Globus pallidus (tissue), 1 donor: ENCODE results near the gene DZIP1L.

Source experiments
- DNase-seq: peaks from one replicate; pipeline ENCODE4 v3.0.0-alpha.2; 2015; ENCODE audit warnings: low spot score

Gene DZIP1L

DNA sequence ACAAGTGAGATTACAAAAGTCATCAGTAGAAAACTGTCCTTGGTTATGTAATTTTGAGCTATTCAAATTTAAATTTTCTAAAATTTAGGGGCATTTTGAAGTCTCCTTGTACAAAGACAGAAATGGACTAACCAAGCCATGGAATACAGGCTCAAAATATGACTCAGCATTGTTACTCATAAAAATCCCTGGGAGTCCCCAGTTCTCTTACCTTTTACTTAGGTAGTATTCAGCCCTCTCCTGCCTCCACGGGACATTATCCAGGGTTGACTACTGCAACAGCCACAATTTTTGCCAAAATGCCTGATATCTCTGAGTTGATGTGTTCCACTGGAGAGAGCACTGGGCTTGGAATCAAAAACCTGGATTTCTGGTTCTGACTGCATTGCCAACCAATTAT is 80.5 kb downstream of the DZIP1L start:
- DNase-seq = no peak

DNA sequence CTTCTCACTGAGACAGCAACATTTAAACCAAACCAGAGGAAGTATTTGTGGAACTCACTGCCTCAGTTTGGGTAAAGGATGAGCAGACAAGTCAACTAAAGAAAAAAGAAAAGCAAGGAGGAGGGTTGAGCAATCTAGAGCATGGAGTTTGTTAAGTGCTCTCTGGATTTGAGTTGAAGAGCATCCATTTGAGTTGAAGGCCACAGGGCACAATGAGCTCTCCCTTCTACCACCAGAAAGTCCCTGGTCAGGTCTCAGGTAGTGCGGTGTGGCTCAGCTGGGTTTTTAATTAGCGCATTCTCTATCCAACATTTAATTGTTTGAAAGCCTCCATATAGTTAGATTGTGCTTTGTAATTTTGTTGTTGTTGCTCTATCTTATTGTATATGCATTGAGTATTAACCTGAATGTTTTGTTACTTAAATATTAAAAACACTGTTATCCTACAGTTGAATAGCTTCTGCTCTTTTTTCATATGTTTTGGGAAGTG is 82.2 kb downstream of the DZIP1L start:
- no peak for DNase-seq

GRCh38 chr3:138032567-138032966 is 82.8 kb downstream of the DZIP1L start:
- DNase-seq = no peak

DNA sequence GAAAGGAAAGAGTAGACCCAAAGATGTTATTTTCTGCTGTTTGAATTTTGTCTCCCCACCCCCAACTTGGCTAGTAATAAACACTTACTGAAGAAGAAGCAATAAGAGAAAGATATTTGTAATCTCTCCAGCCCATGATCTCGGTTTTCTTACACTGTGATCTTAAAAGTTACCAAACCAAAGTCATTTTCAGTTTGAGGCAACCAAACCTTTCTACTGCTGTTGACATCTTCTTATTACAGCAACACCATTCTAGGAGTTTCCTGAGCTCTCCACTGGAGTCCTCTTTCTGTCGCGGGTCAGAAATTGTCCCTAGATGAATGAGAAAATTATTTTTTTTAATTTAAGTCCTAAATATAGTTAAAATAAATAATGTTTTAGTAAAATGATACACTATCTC is 83.9 kb downstream of the DZIP1L start:
- no peak for DNase-seq

DNA sequence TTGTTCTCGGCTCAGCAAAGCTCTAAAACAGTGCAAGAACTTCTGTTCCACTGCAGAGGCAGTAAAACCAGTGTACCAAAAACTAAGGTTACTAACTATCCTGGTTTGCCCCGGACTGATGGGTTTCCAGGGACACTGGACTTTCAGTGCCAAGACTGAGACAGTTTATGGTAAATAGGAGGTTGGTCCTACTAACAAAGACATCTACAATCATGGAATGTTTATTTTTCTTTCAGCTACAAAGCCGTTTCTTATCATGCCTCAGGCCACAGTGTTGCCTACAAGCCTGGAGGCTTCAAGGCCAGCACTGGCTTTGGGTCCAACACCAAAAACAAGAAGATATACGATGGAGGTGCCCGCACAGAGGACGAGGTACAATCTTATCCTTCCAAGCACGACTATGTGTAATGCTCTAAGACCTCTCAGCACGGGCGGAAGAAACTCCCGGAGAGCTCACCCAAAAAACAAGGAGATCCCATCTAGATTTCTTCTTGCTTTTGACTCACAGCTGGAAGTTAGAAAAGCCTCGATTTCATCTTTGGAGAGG is 84.6 kb downstream of the DZIP1L start:
- no peak for DNase-seq

DNA sequence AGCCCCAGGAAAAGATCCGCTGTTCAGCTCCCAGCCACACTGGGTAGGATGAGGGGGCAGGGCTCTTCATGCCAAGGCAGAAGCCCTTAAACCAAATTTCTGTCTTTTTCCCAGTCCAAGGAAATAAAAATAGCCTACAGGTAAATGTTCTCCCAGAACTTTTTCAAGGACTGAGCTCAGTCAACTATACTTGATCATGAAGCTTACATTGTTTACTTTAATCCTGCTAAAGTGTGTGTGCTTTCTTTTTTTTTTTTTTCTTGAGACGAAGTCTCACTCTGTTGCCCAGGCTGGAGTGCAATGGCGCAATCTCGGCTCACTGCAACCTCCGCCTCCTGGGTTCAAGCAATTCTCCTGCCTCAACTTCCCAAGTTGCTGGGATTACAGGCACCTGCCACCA is 87.6 kb downstream of the DZIP1L start:
- no peak for DNase-seq

DNA sequence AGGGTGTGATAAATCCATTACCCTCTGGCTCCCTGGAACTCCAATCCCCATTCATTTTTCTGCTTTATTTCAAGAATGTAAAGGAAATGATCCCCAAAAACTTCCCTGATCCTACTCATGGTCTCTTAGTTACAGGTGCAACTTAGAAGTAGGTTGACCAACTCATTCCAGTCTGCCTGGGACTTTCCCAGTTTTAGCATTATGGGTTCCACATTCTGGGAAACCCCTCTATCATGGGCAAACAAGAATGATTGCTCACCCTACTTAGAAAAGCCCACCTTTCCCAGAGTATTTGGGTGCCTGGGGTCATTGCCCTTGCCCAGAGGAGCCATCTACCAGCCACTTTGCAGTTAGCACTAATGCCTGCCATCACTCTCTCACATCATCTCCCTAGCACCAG is 89.9 kb downstream of the DZIP1L start:
- no peak for DNase-seq

- DNase-seq = no peak
These were observed 91.7 kb downstream of the DZIP1L start for GRCh38 chr3:138023754-138024153.

GRCh38 chr3:138019281-138020069 is 95.9 kb downstream of the DZIP1L start:
- DNase-seq = no peak

GRCh38 chr3:138016065-138016464 is 99.3 kb downstream of the DZIP1L start:
- no peak for DNase-seq

- no peak for DNase-seq
These were observed 102.9 kb downstream of the DZIP1L start for GRCh38 chr3:138012526-138012925.
